Tongue (tissue), 2 donors: ENCODE results near the gene TLNRD1. TPM values are rescaled to one million over a fixed set of nuclear protein-coding genes. Genes with fewer than 3 reads are reported as not detected.

ENCODE experiments used
- DNase-seq: peaks from one replicate; pipeline ENCODE4 v3.0.0-alpha.2; 2015
- total RNA-seq: library from RNA; depleted of rRNA; stranded (reverse); fragments of >200 nt; gene quantifications from one replicate; pipeline ENCODE4 v1.2.3, GENCODE V29; 2014

Gene TLNRD1
- total RNA-seq, 1 donor from 2014 or later, result 12.7 TPM

- no peak for DNase-seq
Observed at GRCh38 chr15:81002009-81002330, 1.2 kb downstream of the TLNRD1 start.

- no peak for DNase-seq
Observed at GRCh38 chr15:81002331-81003096, 1.8 kb downstream of the TLNRD1 start.

GRCh38 chr15:81003097-81003350 is 2.3 kb downstream of the TLNRD1 start:
- no peak for DNase-seq

- DNase-seq, result no peak
Observed at GRCh38 chr15:81006124-81006523, 5.4 kb downstream of the TLNRD1 start.

GRCh38 chr15:81007428-81008064 is 6.8 kb downstream of the TLNRD1 start:
- DNase-seq, result no peak

- DNase-seq, result no peak
Observed at GRCh38 chr15:81008312-81008711, 7.6 kb downstream of the TLNRD1 start.

- no peak for DNase-seq
Observed at GRCh38 chr15:81010086-81010485, 9.4 kb downstream of the TLNRD1 start.

- no peak for DNase-seq
Observed at GRCh38 chr15:81011593-81011992, 10.9 kb downstream of the TLNRD1 start.

- DNase-seq, result no peak
Observed at GRCh38 chr15:81012588-81012987, 11.9 kb downstream of the TLNRD1 start.

- DNase-seq, result no peak
Observed at GRCh38 chr15:81013396-81013929, 12.7 kb downstream of the TLNRD1 start.

GRCh38 chr15:81014446-81015093 is 13.8 kb downstream of the TLNRD1 start:
- no peak for DNase-seq

GRCh38 chr15:81015621-81016488 is 15.1 kb downstream of the TLNRD1 start:
- peak; percentile 72 for DNase-seq

GRCh38 chr15:81016489-81017068 is 15.9 kb downstream of the TLNRD1 start:
- peak; percentile 12 for DNase-seq

- DNase-seq, result no peak
Observed at GRCh38 chr15:81018197-81018596, 17.5 kb downstream of the TLNRD1 start.

- no peak for DNase-seq
Observed at GRCh38 chr15:81021321-81021720, 20.6 kb downstream of the TLNRD1 start.

- DNase-seq, result peak; percentile 54
Observed at GRCh38 chr15:81023483-81024264, 23.0 kb downstream of the TLNRD1 start.

- peak; percentile 69 for DNase-seq
Observed at GRCh38 chr15:81024265-81024872, 23.6 kb downstream of the TLNRD1 start.

- DNase-seq, result no peak
Observed at GRCh38 chr15:81024936-81025335, 24.2 kb downstream of the TLNRD1 start.

GRCh38 chr15:81025721-81026370 is 25.1 kb downstream of the TLNRD1 start:
- DNase-seq, result peak; percentile 30
